GM12878 (cell line): ENCODE measurements around the gene PRKG1. TPM values are rescaled to one million over a fixed set of nuclear protein-coding genes. Genes with fewer than 3 reads are reported as not detected.

Experiments used
- ATAC-seq: fragments of 200-7000 bp; cut with Tn5 transposase; 3 replicates; pipeline ENCODE4 v1.9.1; 2020; ENCODE audit warnings: mild to moderate bottlenecking, moderate library complexity
- BruUV-seq: library from RNA; stranded (reverse); fragments of 400-500 nt; replicated peaks from 2 replicates; lab custom pipeline; 2021; lab: Mats Ljungman, UMichigan
- CTCF ChIA-PET: fragments of 300-600 bp; sonication (Branson Sonifier 250); formaldehyde crosslinking; extraction: SDS; loops from one replicate; lab custom pipeline; 2021; ENCODE audit warnings: inconsistent platforms; lab: Yijun Ruan, JAX
- POLR2A ChIA-PET: fragments of 350-600 bp; formaldehyde crosslinking; extraction: SDS; loops from one replicate; lab custom pipeline; 2021; ENCODE audit warnings: inconsistent platforms; lab: Charles Lee
- RAD21 ChIA-PET: fragments of 300-600 bp; sonication (Branson Sonifier 250); formaldehyde crosslinking; loops from one replicate; lab custom pipeline; 2023; ENCODE audit warnings: antibody characterized with exemption; ENCODE audit not compliant: unreplicated experiment; lab: Charles Lee
- SMC1A ChIA-PET: fragments of 300-600 bp; sonication (Branson Sonifier 250); formaldehyde crosslinking; loops from one replicate; lab custom pipeline; 2023; ENCODE audit not compliant: unreplicated experiment, uncharacterized antibody; lab: Charles Lee
- DNase-seq: peaks from one replicate; pipeline ENCODE4 v3.0.0-alpha.2; 2011; ENCODE audit warnings: low read depth, low spot score
- FAIRE-seq: peaks from 3 replicates; lab custom pipeline; 2011; peaks lifted over from hg19 to GRCh38; lab: Jason Lieb, UNC
- H2AFZ ChIP-seq: 2 replicates; pipeline ENCODE4 v1.6.0; 2011; ENCODE audit warnings: low read depth, low read length, control low read depth; ENCODE audit not compliant: control insufficient read depth
- H3K27ac ChIP-seq: 2 replicates; pipeline ENCODE4 v1.5.1; 2011; ENCODE audit warnings: control low read depth; ENCODE audit not compliant: control insufficient read depth, insufficient read depth
- H3K27me3 ChIP-seq, 2 experiments: replicated peaks in 1 of 2; 2 replicates each; pipeline versions ENCODE4 v1.6.0 to v1.6.1; 2011; ENCODE audit warnings: low read length in 1 of 2; ENCODE audit not compliant: control insufficient read depth in 2 of 2, insufficient read depth in 2 of 2
- H3K36me3 ChIP-seq, 2 experiments: 2 replicates each; pipeline ENCODE4 v1.5.1; 2011; ENCODE audit warnings: low read length in 1 of 2; ENCODE audit not compliant: control insufficient read depth in 2 of 2, insufficient read depth in 2 of 2
- H3K4me1 ChIP-seq: 2 replicates; pipeline ENCODE4 v1.6.1; 2011; ENCODE audit warnings: mild to moderate bottlenecking, low read length, moderate library complexity, mixed read lengths; ENCODE audit not compliant: control insufficient read depth, insufficient read depth
- H3K4me2 ChIP-seq: 2 replicates; pipeline ENCODE4 v1.6.0; 2011; ENCODE audit warnings: control low read depth; ENCODE audit not compliant: control insufficient read depth, insufficient read depth
- H3K4me3 ChIP-seq: fragments of 200-600 bp; sonication (generic); 2 replicates; pipeline ENCODE4 v1.5.1; 2016
- H3K79me2 ChIP-seq: 2 replicates; pipeline ENCODE4 v1.6.0; 2011; ENCODE audit warnings: low read length; ENCODE audit not compliant: control insufficient read depth, insufficient read depth
- H3K9ac ChIP-seq: 2 replicates; pipeline ENCODE4 v1.8.0; 2011; ENCODE audit warnings: low read length, control low read depth, mixed read lengths; ENCODE audit not compliant: control insufficient read depth, insufficient read depth
- H3K9me3 ChIP-seq: replicated peaks from 3 replicates; pipeline ENCODE4 v1.5.1; 2011; ENCODE audit warnings: mild to moderate bottlenecking, low read length; ENCODE audit not compliant: control insufficient read depth, insufficient read depth
- H4K20me1 ChIP-seq: 2 replicates; pipeline ENCODE4 v1.6.0; 2011; ENCODE audit not compliant: control insufficient read depth, insufficient read depth
- CBX5 ChIP-seq: sonication (generic); IDR thresholded peaks from 2 replicates; pipeline ENCODE4 v1.6.1; 2016; ENCODE audit warnings: low read depth, moderate library complexity, mild to moderate bottlenecking, inconsistent platforms
- NR2C2 ChIP-seq: IDR thresholded peaks from 2 replicates; pipeline ENCODE4 v1.6.1; 2011; ENCODE audit warnings: borderline replicate concordance, low read depth; ENCODE audit not compliant: control insufficient read depth, insufficient read length
- RAD21 ChIP-seq: IDR thresholded peaks from 2 replicates; pipeline ENCODE4 v1.6.1; 2011; ENCODE audit warnings: mild to moderate bottlenecking, low read depth, low read length, moderate library complexity; ENCODE audit not compliant: insufficient read depth
- WGBS: methylation state at CpG from one replicate; pipeline ENCODE4 v1.1.6; 2016; ENCODE audit warnings: low lambda C conversion rate; ENCODE audit not compliant: insufficient replicate concordance, insufficient coverage; ENCODE audit errors: missing lambda C conversion rate; 5-methylcytosine and 5-hydroxymethylcytosine counted together
- in situ Hi-C: fragments of 300-500 bp; cut with MboI; formaldehyde crosslinking; loops from 9 replicates; pipeline ENCODE4 v1.14.3; 2018; ENCODE audit warnings: mixed read lengths
- intact Hi-C: fragments of 100-400 bp; cut with micrococcal nuclease; formaldehyde crosslinking; loops from one replicate; pipeline ENCODE4 v1.14.2; 2022; ENCODE audit not compliant: unreplicated experiment
- polyA plus RNA-seq, 11 experiments: library from polyadenylated mRNA; depleted of rRNA in 4 of 11; unstranded in 6 of 11; stranded (reverse) in 5 of 11; fragments of >200 nt; fragmentation: Nextera tagmentation in 4 of 11; fragmentation: Illumina TruSeq in 1 of 11; extraction: Ambion mirVana in 4 of 11; extraction: Trizol in 1 of 11; gene quantifications; 1 replicate in 1 of 11; 2 replicates in 10 of 11; pipeline versions ENCODE4 v1.2.1 to v1.2.3, GENCODE V29; 2011 to 2016; ENCODE audit warnings: inconsistent platforms in 2 of 11, missing spikeins in 2 of 11, low read depth in 1 of 11
- total RNA-seq, 4 experiments: library from RNA; depleted of rRNA in 3 of 4; stranded (reverse); fragments of >200 nt in 3 of 4; fragmentation: Illumina TruSeq in 1 of 4; extraction: Trizol in 1 of 4; gene quantifications; 2 replicates each; pipeline versions ENCODE4 v1.2.1 to v1.2.3, GENCODE V29; 2013 to 2021
- TF ChIP-seq, protein P1 (sequence below): fragments of 150-350 bp; IDR thresholded peaks from 2 replicates; pipeline ENCODE4 v1.6.1; 2016; ENCODE audit warnings: low read depth, low read length

Gene PRKG1
- total and polyA plus RNA-seq, 10 of the 15 experiments (the other 5 are each of a cell fraction or from before 2014, with no cell fraction given) = 0.04 to 0.05 TPM; not detected in 8

DNA sequence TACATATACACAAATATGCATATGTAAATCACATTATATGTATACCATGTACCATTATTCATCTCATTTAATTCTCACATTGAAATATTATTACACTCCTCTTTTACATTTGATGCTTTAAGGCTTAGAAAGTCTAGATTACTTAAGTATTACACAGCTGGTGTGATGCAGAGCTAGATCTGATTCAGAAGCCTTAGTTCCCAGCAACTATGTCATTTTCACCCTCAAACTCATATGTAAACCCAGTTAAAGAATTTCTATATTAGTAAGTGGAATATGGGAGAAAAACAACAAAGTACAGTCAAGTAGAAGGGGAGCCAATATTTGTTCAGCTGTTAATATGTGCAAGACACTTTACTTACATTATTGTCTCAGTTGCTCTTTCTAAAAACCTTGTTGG, 699.4 kb downstream of the PRKG1 start (continued):
- TF ChIP-seq, protein P1, sequence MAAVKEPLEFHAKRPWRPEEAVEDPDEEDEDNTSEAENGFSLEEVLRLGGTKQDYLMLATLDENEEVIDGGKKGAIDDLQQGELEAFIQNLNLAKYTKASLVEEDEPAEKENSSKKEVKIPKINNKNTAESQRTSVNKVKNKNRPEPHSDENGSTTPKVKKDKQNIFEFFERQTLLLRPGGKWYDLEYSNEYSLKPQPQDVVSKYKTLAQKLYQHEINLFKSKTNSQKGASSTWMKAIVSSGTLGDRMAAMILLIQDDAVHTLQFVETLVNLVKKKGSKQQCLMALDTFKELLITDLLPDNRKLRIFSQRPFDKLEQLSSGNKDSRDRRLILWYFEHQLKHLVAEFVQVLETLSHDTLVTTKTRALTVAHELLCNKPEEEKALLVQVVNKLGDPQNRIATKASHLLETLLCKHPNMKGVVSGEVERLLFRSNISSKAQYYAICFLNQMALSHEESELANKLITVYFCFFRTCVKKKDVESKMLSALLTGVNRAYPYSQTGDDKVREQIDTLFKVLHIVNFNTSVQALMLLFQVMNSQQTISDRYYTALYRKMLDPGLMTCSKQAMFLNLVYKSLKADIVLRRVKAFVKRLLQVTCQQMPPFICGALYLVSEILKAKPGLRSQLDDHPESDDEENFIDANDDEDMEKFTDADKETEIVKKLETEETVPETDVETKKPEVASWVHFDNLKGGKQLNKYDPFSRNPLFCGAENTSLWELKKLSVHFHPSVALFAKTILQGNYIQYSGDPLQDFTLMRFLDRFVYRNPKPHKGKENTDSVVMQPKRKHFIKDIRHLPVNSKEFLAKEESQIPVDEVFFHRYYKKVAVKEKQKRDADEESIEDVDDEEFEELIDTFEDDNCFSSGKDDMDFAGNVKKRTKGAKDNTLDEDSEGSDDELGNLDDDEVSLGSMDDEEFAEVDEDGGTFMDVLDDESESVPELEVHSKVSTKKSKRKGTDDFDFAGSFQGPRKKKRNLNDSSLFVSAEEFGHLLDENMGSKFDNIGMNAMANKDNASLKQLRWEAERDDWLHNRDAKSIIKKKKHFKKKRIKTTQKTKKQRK = no peak
- no peak for TF ChIP-seq CBX5

DNA sequence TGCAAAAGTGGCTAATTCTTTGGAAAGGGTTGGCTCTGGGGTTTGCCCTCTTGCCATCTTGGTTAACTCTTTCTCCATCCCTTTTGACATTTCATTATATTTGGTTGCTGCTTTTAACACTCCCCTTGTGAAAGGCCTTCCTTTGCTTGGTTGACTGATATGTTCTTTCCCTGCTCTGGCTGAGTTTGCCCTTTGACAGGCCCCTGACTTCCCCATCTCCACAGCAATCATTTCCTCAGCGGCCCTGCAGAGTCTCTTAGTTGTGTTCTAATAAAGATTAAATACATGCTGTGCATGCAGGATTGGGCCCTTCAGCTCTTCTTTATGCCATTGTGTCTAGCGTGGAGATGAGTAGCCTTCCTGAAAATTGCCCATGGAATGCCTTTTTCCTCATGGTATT, 709.7 kb downstream of the PRKG1 start:
- Histone ChIP-seq H3K9ac (no peak overlapping the region), H3K9me3 (no peaks in the 10 kb centered on the region), H3K4me1 (no peaks in the 10 kb centered on the region), H3K36me3 (no peaks in the 10 kb centered on the region), H3K4me2 (no peak overlapping the region), H3K79me2 (no peaks in the 10 kb centered on the region), H4K20me1 (no peaks in the 10 kb centered on the region), H3K4me3 (no peak overlapping the region), H3K27ac (no peak overlapping the region), H3K27me3 (no peaks in the 10 kb centered on the region), H2AFZ (no peak overlapping the region)
- ATAC-seq (no peak), DNase-seq (no peak), FAIRE-seq (no peak)
- in situ Hi-C loops (no loop called here), intact Hi-C loops (no loop called here)
- CTCF ChIA-PET = interaction anchor here (3.9 kb wide), 1 partner anchor 9 kb away, joined by 11 read pairs; no protein-coding TSS in a partner anchor
- BruUV-seq = no TSS peak
- POLR2A ChIA-PET = no interaction called here
- RAD21 ChIA-PET = interaction anchor here (1.1 kb wide), 1 partner anchor 9 kb away, joined by 3 read pairs; no protein-coding TSS in a partner anchor
- SMC1A ChIA-PET = interaction anchor here (1.0 kb wide), 1 partner anchor 25 kb away, joined by 3 read pairs; no protein-coding TSS in a partner anchor
- 14% methylated on average over 2 of the region's 2 CpGs for WGBS
- no peak for TF ChIP-seq NR2C2
- no peak for TF ChIP-seq RAD21
